Measurements from ENCODE around the gene TSPAN18. TPM values are rescaled to one million over a fixed set of nuclear protein-coding genes. Genes with fewer than 3 reads are reported as not detected.

The TSPAN18 gene
- total RNA-seq, 1 donor from 2014 or later = 12.8 TPM

GRCh38 chr11:44707094-44707493 lies 19.7 kb upstream of the TSPAN18 start:
- H3K36me3 ChIP-seq = no peaks in the 10 kb centered on the region
- no peaks in the 10 kb centered on the region for H3K27me3 ChIP-seq
- H3K4me1 ChIP-seq = no peaks in the 10 kb centered on the region
- DNase-seq (ENCODE audit: extremely low spot score in 2 of 2) = no peak
- no peak overlapping the region for H3K27ac ChIP-seq
- H3K9me3 ChIP-seq = no peaks in the 10 kb centered on the region
- TF ChIP-seq POLR2A (IDR thresholded peaks at IDR 0.05) (no peak), POLR2AphosphoS5 (IDR thresholded peaks at IDR 0.05; ENCODE audit: insufficient read depth in 1 of 2, low read depth in 1 of 2) (no peak)
- TF ChIP-seq, protein P1, sequence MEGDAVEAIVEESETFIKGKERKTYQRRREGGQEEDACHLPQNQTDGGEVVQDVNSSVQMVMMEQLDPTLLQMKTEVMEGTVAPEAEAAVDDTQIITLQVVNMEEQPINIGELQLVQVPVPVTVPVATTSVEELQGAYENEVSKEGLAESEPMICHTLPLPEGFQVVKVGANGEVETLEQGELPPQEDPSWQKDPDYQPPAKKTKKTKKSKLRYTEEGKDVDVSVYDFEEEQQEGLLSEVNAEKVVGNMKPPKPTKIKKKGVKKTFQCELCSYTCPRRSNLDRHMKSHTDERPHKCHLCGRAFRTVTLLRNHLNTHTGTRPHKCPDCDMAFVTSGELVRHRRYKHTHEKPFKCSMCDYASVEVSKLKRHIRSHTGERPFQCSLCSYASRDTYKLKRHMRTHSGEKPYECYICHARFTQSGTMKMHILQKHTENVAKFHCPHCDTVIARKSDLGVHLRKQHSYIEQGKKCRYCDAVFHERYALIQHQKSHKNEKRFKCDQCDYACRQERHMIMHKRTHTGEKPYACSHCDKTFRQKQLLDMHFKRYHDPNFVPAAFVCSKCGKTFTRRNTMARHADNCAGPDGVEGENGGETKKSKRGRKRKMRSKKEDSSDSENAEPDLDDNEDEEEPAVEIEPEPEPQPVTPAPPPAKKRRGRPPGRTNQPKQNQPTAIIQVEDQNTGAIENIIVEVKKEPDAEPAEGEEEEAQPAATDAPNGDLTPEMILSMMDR (IDR thresholded peaks at IDR 0.05) = no peak
- intact Hi-C loops (cut with DNase I) = no loop called here
- H3K4me3 ChIP-seq = no peak overlapping the region

DNA sequence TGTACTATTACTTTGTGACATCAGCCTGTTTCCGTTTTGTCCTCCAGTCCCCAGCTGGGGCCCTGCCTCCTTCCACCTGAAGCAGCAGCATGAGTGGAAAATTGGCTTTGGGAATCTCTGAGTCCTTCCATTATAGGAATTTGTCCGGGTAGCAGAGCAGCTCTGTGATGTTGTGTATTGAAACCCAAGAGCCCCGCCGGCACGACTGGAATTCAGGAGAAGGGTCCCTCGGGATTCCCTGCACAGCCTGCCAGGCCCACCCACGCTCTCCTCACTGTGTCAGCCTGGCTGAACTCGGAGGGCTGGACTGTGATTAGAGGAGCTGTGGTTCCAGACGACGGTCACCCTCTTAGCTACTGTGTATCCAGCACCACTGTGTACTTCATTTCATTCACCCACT lies 18.8 kb upstream of the TSPAN18 start:
- no peaks in the 10 kb centered on the region for H3K36me3 ChIP-seq
- H3K4me3 ChIP-seq = no peak overlapping the region
- TF ChIP-seq, protein P1 (IDR thresholded peaks at IDR 0.05) = no peak
- TF ChIP-seq POLR2AphosphoS5 (IDR thresholded peaks at IDR 0.05; ENCODE audit: insufficient read depth in 1 of 2, low read depth in 1 of 2) = no peak
- TF ChIP-seq POLR2A (IDR thresholded peaks at IDR 0.05) = no peak
- H3K9me3 ChIP-seq = no peaks in the 10 kb centered on the region
- DNase-seq (ENCODE audit: extremely low spot score in 2 of 2) = no peak
- H3K27me3 ChIP-seq = no peaks in the 10 kb centered on the region
- intact Hi-C loops (cut with DNase I) = no loop called here
- no peaks in the 10 kb centered on the region for H3K4me1 ChIP-seq
- H3K27ac ChIP-seq = no peak overlapping the region

GRCh38 chr11:44708523-44709280 lies 18.1 kb upstream of the TSPAN18 start:
- H3K27me3 ChIP-seq = no peaks in the 10 kb centered on the region
- TF ChIP-seq, protein P1 (IDR thresholded peaks at IDR 0.05) = no peak
- TF ChIP-seq POLR2A (IDR thresholded peaks at IDR 0.05) (no peak), POLR2AphosphoS5 (IDR thresholded peaks at IDR 0.05; ENCODE audit: insufficient read depth in 1 of 2, low read depth in 1 of 2) (no peak)
- no peak overlapping the region for H3K4me3 ChIP-seq
- H3K36me3 ChIP-seq = no peaks in the 10 kb centered on the region
- no peak for DNase-seq (ENCODE audit: extremely low spot score in 2 of 2)
- intact Hi-C loops (cut with DNase I) = no loop called here
- no peak overlapping the region for H3K27ac ChIP-seq
- H3K9me3 ChIP-seq = no peaks in the 10 kb centered on the region
- H3K4me1 ChIP-seq = no peaks in the 10 kb centered on the region

GRCh38 chr11:44709281-44709562 lies 17.5 kb upstream of the TSPAN18 start:
- Histone ChIP-seq H3K4me3 (no peak overlapping the region), H3K27ac (no peak overlapping the region), H3K9me3 (no peaks in the 10 kb centered on the region), H3K4me1 (no peaks in the 10 kb centered on the region), H3K27me3 (no peaks in the 10 kb centered on the region), H3K36me3 (no peaks in the 10 kb centered on the region)
- intact Hi-C loops (cut with DNase I) = no loop called here
- no peak for DNase-seq (ENCODE audit: extremely low spot score in 2 of 2)
- TF ChIP-seq POLR2AphosphoS5 (IDR thresholded peaks at IDR 0.05; ENCODE audit: insufficient read depth in 1 of 2, low read depth in 1 of 2) (no peak), POLR2A (IDR thresholded peaks at IDR 0.05) (no peak)
- TF ChIP-seq, protein P1 (IDR thresholded peaks at IDR 0.05) = no peak

DNA sequence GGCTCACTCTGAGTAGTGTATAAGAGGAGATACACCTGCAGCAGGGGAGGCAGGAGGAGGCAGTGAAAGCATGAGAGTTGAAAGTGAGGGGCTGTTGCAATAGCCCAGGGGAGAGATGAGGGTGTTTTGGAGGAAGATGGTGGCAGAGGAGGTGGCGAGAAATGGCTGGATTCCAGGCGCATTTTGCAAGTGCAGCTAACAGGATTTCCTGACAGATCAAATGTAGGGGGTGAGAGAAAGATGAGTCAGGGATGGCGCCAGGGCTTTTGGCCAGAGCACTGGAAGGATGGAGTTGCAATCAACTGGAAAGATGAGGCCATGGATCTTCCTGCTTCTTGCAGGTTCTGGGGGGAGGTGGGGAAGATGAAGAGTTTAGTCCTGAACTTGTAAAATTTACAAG lies 16.8 kb upstream of the TSPAN18 start:
- Histone ChIP-seq H3K9me3 (no peaks in the 10 kb centered on the region), H3K36me3 (no peaks in the 10 kb centered on the region), H3K4me3 (no peak overlapping the region), H3K27me3 (no peaks in the 10 kb centered on the region), H3K27ac (no peak overlapping the region), H3K4me1 (no peaks in the 10 kb centered on the region)
- intact Hi-C loops (cut with DNase I) = no loop called here
- TF ChIP-seq POLR2A (IDR thresholded peaks at IDR 0.05) = no peak
- TF ChIP-seq, protein P1 (IDR thresholded peaks at IDR 0.05) = no peak
- no peak for TF ChIP-seq POLR2AphosphoS5 (IDR thresholded peaks at IDR 0.05; ENCODE audit: insufficient read depth in 1 of 2, low read depth in 1 of 2)
- DNase-seq (ENCODE audit: extremely low spot score in 2 of 2) = no peak

Measured in vagina (tissue), 2 donors.